GM19463 (cell line): ENCODE measurements around the gene FNDC3B.

Experiments used
- ATAC-seq: cut with Tn5 transposase; IDR thresholded peaks from one replicate; pipeline ENCODE4 v1.9.1; 2021; ENCODE audit warnings: mild to moderate bottlenecking, moderate library complexity; ENCODE audit not compliant: unreplicated experiment

The FNDC3B gene

DNA sequence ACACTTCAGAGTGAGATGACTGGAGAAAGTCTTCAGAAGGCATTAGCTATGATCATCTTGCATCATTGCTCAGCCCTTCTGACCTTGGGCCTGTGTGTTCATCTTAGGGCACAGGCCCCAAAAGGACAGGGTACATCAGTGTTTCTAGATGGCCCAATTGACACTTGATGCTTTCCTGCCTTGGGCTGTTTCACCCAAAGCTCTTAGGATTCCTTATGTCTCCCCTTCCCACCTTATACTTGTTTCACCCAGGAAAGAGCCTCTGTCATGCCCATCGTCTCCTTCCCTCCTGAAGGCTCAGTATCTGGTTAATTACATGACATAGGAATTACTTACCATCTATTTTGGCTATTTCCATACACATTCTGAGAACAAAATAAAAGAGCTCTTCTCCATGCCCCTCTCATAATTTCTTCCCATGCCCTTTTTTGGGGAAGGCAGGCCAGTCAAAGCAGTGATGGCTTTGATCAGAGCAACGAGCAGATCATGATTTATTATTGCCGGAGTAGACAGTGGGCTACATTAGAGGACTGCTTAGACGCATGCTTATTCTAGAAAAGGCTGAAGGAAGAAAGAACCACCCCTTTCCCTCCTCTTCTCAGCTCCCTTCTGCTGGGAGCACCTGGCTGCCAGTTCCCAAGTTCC is 335.9 kb downstream of the FNDC3B start:
- ATAC-seq: no peak

DNA sequence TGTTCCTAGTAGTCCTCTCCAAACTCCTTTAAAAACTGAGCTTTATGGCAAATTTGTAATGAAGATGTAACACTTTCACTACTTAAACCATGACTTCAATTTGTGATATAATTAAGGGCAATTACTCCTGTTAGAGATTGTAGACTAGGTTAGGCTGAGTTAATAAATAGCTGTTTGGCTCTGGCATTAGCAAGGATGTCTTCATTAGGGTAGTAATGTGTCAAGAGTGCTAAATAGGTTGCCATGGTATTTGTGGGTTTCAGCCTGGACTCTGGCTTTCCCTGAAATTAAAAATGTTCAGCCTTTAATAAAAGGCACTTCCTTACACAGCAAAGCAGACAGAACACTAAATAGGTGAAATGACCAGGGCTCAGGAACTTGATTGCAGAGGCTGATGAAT is 337.0 kb downstream of the FNDC3B start:
- no peak for ATAC-seq

- no peak for ATAC-seq
Observed at GRCh38 chr3:172376881-172377280, 337.5 kb downstream of the FNDC3B start.

DNA sequence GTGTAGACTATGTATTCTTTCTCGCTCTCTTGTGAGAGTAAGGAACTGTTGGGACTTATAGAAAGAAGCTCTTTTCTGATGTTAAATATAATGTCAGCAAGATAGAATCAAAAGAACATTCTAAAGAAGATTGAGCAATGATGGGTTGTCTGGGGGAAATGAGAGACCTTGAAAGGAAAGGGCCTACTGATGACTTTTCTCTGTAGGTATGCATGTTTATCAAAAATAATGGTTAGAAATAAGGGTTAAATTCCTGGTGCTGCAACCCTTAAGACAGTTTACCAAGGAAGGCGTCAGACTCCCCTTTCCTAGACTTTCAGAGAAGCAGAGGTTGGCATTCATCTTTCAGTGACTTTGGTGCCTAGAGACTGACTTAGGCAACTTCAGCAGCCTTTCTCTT is 339.1 kb downstream of the FNDC3B start:
- ATAC-seq: no peak

- ATAC-seq: no peak
Observed at GRCh38 chr3:172379372-172379771, 340.0 kb downstream of the FNDC3B start.

DNA sequence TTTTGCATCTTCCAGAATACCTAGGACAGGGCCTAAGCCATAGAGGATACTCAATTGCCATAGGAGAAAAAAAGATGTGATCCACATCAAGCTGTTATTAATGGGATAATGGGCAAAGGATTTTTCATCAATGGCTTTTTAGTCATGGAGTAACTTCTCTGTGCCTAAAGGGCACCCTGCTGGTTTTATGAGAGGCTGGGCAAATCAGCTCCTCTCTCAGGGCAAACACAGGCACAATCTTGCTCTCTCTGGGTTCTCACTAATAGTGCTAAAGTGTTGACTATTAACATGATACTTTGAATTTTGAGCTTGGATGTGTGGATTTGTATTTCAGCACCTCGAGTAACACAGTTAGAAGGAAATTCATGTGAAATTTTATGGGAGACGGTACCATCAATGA is 341.3 kb downstream of the FNDC3B start:
- no peak for ATAC-seq

GRCh38 chr3:172383306-172383796 is 344.0 kb downstream of the FNDC3B start:
- ATAC-seq: no peak

- no peak for ATAC-seq
Observed at GRCh38 chr3:172384836-172385235, 345.5 kb downstream of the FNDC3B start.

GRCh38 chr3:172387728-172388127 is 348.4 kb downstream of the FNDC3B start:
- no peak for ATAC-seq

GRCh38 chr3:172388412-172389078 is 349.2 kb downstream of the FNDC3B start:
- ATAC-seq: no peak

- no peak for ATAC-seq
Observed at GRCh38 chr3:172390792-172391191, 351.4 kb downstream of the FNDC3B start.

- no peak for ATAC-seq
Observed at GRCh38 chr3:172391592-172392302, 352.4 kb downstream of the FNDC3B start.

- ATAC-seq: no peak
Observed at GRCh38 chr3:172394692-172395091, 355.3 kb downstream of the FNDC3B start.

GRCh38 chr3:172396400-172396799 is 357.0 kb downstream of the FNDC3B start:
- ATAC-seq: no peak

GRCh38 chr3:172397716-172398405 is 358.5 kb downstream of the FNDC3B start:
- ATAC-seq: no peak

DNA sequence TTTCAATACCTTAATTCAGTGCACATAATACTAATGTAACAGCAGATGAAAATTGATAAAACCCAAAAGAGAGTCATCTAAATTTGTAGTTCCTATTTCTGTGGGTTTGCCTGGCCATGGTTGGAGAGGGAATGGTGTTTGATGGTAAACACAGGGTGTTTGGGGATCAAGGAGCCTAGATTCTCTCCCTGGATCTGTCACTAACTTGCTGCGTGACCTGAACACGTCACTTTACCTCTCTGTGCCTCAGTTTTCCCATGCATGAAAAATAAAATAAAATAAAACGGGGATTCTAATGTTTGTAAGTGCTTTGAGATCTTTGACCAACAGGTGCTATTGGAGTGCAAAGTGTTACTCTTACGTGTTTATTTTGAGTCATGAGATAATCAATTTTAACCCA is 359.1 kb downstream of the FNDC3B start:
- ATAC-seq: no peak

- ATAC-seq: no peak
Observed at GRCh38 chr3:172402090-172402489, 362.7 kb downstream of the FNDC3B start.

GRCh38 chr3:172402892-172403643 is 363.7 kb downstream of the FNDC3B start:
- no peak for ATAC-seq

GRCh38 chr3:172404237-172404962 is 365.0 kb downstream of the FNDC3B start:
- no peak for ATAC-seq

- ATAC-seq: no peak
Observed at GRCh38 chr3:172405914-172406313, 366.5 kb downstream of the FNDC3B start.
